GM12878 (cell line): Measurements from ENCODE around the gene KCTD2. TPM values are rescaled to one million over a fixed set of nuclear protein-coding genes. Genes with fewer than 3 reads are reported as not detected.

Experiments used
- ATAC-seq: fragments of 200-7000 bp; cut with Tn5 transposase; 3 replicates; pipeline ENCODE4 v1.9.1; 2020; ENCODE audit warnings: mild to moderate bottlenecking, moderate library complexity
- BruUV-seq: library from RNA; stranded (reverse); fragments of 400-500 nt; replicated peaks from 2 replicates; lab custom pipeline; 2021; lab: Mats Ljungman, UMichigan
- CTCF ChIA-PET: fragments of 300-600 bp; sonication (Branson Sonifier 250); formaldehyde crosslinking; extraction: SDS; loops from one replicate; lab custom pipeline; 2021; ENCODE audit warnings: inconsistent platforms; lab: Yijun Ruan, JAX
- POLR2A ChIA-PET: fragments of 350-600 bp; formaldehyde crosslinking; extraction: SDS; loops from one replicate; lab custom pipeline; 2021; ENCODE audit warnings: inconsistent platforms; lab: Charles Lee
- RAD21 ChIA-PET: fragments of 300-600 bp; sonication (Branson Sonifier 250); formaldehyde crosslinking; loops from one replicate; lab custom pipeline; 2023; ENCODE audit warnings: antibody characterized with exemption; ENCODE audit not compliant: unreplicated experiment; lab: Charles Lee
- SMC1A ChIA-PET: fragments of 300-600 bp; sonication (Branson Sonifier 250); formaldehyde crosslinking; loops from one replicate; lab custom pipeline; 2023; ENCODE audit not compliant: unreplicated experiment, uncharacterized antibody; lab: Charles Lee
- DNase-seq: peaks from one replicate; pipeline ENCODE4 v3.0.0-alpha.2; 2011; ENCODE audit warnings: low read depth, low spot score
- FAIRE-seq: peaks from 3 replicates; lab custom pipeline; 2011; peaks lifted over from hg19 to GRCh38; lab: Jason Lieb, UNC
- H2AFZ ChIP-seq: 2 replicates; pipeline ENCODE4 v1.6.0; 2011; ENCODE audit warnings: low read depth, low read length, control low read depth; ENCODE audit not compliant: control insufficient read depth
- H3K27ac ChIP-seq: 2 replicates; pipeline ENCODE4 v1.5.1; 2011; ENCODE audit warnings: control low read depth; ENCODE audit not compliant: control insufficient read depth, insufficient read depth
- H3K27me3 ChIP-seq, 2 experiments: replicated peaks in 1 of 2; 2 replicates each; pipeline versions ENCODE4 v1.6.0 to v1.6.1; 2011; ENCODE audit warnings: low read length in 1 of 2; ENCODE audit not compliant: control insufficient read depth in 2 of 2, insufficient read depth in 2 of 2
- H3K36me3 ChIP-seq, 2 experiments: 2 replicates each; pipeline ENCODE4 v1.5.1; 2011; ENCODE audit warnings: low read length in 1 of 2; ENCODE audit not compliant: control insufficient read depth in 2 of 2, insufficient read depth in 2 of 2
- H3K4me1 ChIP-seq: 2 replicates; pipeline ENCODE4 v1.6.1; 2011; ENCODE audit warnings: mild to moderate bottlenecking, low read length, moderate library complexity, mixed read lengths; ENCODE audit not compliant: control insufficient read depth, insufficient read depth
- H3K4me2 ChIP-seq: 2 replicates; pipeline ENCODE4 v1.6.0; 2011; ENCODE audit warnings: control low read depth; ENCODE audit not compliant: control insufficient read depth, insufficient read depth
- H3K4me3 ChIP-seq: fragments of 200-600 bp; sonication (generic); 2 replicates; pipeline ENCODE4 v1.5.1; 2016
- H3K79me2 ChIP-seq: 2 replicates; pipeline ENCODE4 v1.6.0; 2011; ENCODE audit warnings: low read length; ENCODE audit not compliant: control insufficient read depth, insufficient read depth
- H3K9ac ChIP-seq: 2 replicates; pipeline ENCODE4 v1.8.0; 2011; ENCODE audit warnings: low read length, control low read depth, mixed read lengths; ENCODE audit not compliant: control insufficient read depth, insufficient read depth
- H3K9me3 ChIP-seq: replicated peaks from 3 replicates; pipeline ENCODE4 v1.5.1; 2011; ENCODE audit warnings: mild to moderate bottlenecking, low read length; ENCODE audit not compliant: control insufficient read depth, insufficient read depth
- H4K20me1 ChIP-seq: 2 replicates; pipeline ENCODE4 v1.6.0; 2011; ENCODE audit not compliant: control insufficient read depth, insufficient read depth
- CEBPB ChIP-seq, 2 experiments: fragments of 150-350 bp in 1 of 2; IDR thresholded peaks; 2 replicates each; pipeline ENCODE4 v1.6.1; 2012 to 2014; ENCODE audit warnings: low read depth in 2 of 2, low read length in 2 of 2, borderline replicate concordance in 1 of 2, inconsistent platforms in 1 of 2
- CREB1 ChIP-seq: IDR thresholded peaks from 2 replicates; pipeline ENCODE4 v1.6.1; 2012; ENCODE audit warnings: low read depth, mild to moderate bottlenecking, inconsistent platforms
- EZH2 ChIP-seq: IDR thresholded peaks from 2 replicates; pipeline ENCODE4 v1.6.1; 2012; ENCODE audit warnings: low read depth, mild to moderate bottlenecking, control low read depth, inconsistent platforms, low read length, borderline replicate concordance; ENCODE audit not compliant: control insufficient read depth
- NFYA ChIP-seq: IDR thresholded peaks from 2 replicates; pipeline ENCODE4 v1.6.1; 2011; ENCODE audit warnings: low read depth, mild to moderate bottlenecking, low read length, improper control_type of control experiment, borderline replicate concordance
- RAD51 ChIP-seq: fragments of 450-650 bp; IDR thresholded peaks from 2 replicates; pipeline ENCODE4 v1.6.1; 2016; ENCODE audit warnings: moderate library complexity, mild to moderate bottlenecking, inconsistent platforms
- RUNX3 ChIP-seq: IDR thresholded peaks from 2 replicates; pipeline ENCODE4 v1.6.1; 2012; ENCODE audit warnings: low read length, inconsistent platforms
- SP1 ChIP-seq: IDR thresholded peaks from one replicate; pipeline ENCODE4 v1.6.1; 2011; ENCODE audit warnings: low read depth, low read length
- TARDBP ChIP-seq: IDR thresholded peaks from 2 replicates; pipeline ENCODE4 v1.6.1; 2016; ENCODE audit warnings: borderline replicate concordance
- ZBED1 ChIP-seq: IDR thresholded peaks from 2 replicates; pipeline ENCODE4 v1.6.1; 2016; ENCODE audit warnings: borderline replicate concordance
- WGBS: methylation state at CpG from one replicate; pipeline ENCODE4 v1.1.6; 2016; ENCODE audit warnings: low lambda C conversion rate; ENCODE audit not compliant: insufficient replicate concordance, insufficient coverage; ENCODE audit errors: missing lambda C conversion rate; 5-methylcytosine and 5-hydroxymethylcytosine counted together
- in situ Hi-C: fragments of 300-500 bp; cut with MboI; formaldehyde crosslinking; loops from 9 replicates; pipeline ENCODE4 v1.14.3; 2018; ENCODE audit warnings: mixed read lengths
- intact Hi-C: fragments of 100-400 bp; cut with micrococcal nuclease; formaldehyde crosslinking; loops from one replicate; pipeline ENCODE4 v1.14.2; 2022; ENCODE audit not compliant: unreplicated experiment
- polyA plus RNA-seq, 11 experiments: library from polyadenylated mRNA; depleted of rRNA in 4 of 11; unstranded in 6 of 11; stranded (reverse) in 5 of 11; fragments of >200 nt; fragmentation: Nextera tagmentation in 4 of 11; fragmentation: Illumina TruSeq in 1 of 11; extraction: Ambion mirVana in 4 of 11; extraction: Trizol in 1 of 11; gene quantifications; 1 replicate in 1 of 11; 2 replicates in 10 of 11; pipeline versions ENCODE4 v1.2.1 to v1.2.3, GENCODE V29; 2011 to 2016; ENCODE audit warnings: inconsistent platforms in 2 of 11, missing spikeins in 2 of 11, low read depth in 1 of 11
- total RNA-seq, 4 experiments: library from RNA; depleted of rRNA in 3 of 4; stranded (reverse); fragments of >200 nt in 3 of 4; fragmentation: Illumina TruSeq in 1 of 4; extraction: Trizol in 1 of 4; gene quantifications; 2 replicates each; pipeline versions ENCODE4 v1.2.1 to v1.2.3, GENCODE V29; 2013 to 2021
- TF ChIP-seq, protein P1 (sequence below): IDR thresholded peaks from 2 replicates; pipeline ENCODE4 v1.6.1; 2012; ENCODE audit warnings: low read depth, low read length, improper control_type of control experiment
- TF ChIP-seq, protein P2 (sequence below): fragments of 450-650 bp; IDR thresholded peaks from 2 replicates; pipeline ENCODE4 v1.6.1; 2018; ENCODE audit warnings: borderline replicate concordance, mild to moderate bottlenecking; ENCODE audit not compliant: partially characterized antibody
- TF ChIP-seq, protein P3 (sequence below): fragments of 450-650 bp; conservative IDR thresholded peaks from 2 replicates; pipeline ENCODE4 v1.6.1; 2017; ENCODE audit warnings: mild to moderate bottlenecking, moderate library complexity
- TF ChIP-seq, protein P4 (sequence below): fragments of 450-650 bp; IDR thresholded peaks from 2 replicates; pipeline ENCODE4 v1.6.1; 2017; ENCODE audit warnings: mild to moderate bottlenecking, low read depth, inconsistent platforms; ENCODE audit not compliant: poor library complexity, severe bottlenecking

Gene KCTD2
- total and polyA plus RNA-seq, 10 of the 15 experiments (the other 5 are each of a cell fraction or from before 2014, with no cell fraction given) = 1.5 to 27.5 (median 13.7) TPM

DNA sequence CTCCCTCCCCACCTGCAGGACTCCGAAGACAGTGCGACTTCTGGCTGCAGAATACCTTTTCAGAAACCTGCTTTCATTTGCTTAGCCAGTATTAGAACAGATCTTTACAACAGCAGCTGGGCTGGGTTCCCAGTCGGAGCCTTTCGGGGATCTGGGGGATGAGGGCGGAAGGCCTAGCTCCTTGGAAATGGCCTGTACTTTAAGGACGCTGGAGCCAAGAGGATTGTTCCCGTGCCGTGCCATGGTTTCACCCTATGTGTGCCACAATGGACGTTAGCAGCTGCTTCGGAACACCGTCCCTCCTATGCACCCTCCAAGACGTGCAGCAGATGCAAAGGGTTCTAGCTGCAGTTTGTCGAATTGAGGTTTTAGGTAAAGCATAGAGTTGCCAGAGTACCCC lies 16.2 kb downstream of the KCTD2 start:
- Histone ChIP-seq H3K36me3 (peaks cover 4 to 16% of the 10 kb centered on the region in 2 experiments; a peak in 3 of 4 replicates), H3K79me2 (no peaks in the 10 kb centered on the region), H3K9me3 (no peaks in the 10 kb centered on the region), H3K4me1 (peaks cover 15% of the 10 kb centered on the region), H2AFZ (no peak overlapping the region), H3K9ac (no peak overlapping the region), H3K4me2 (no peak overlapping the region), H3K4me3 (no peak overlapping the region), H3K27me3 (no peaks in the 10 kb centered on the region), H3K27ac (no peak overlapping the region), H4K20me1 (no peaks in the 10 kb centered on the region)
- SMC1A ChIA-PET = interaction anchor here (0.6 to 1.2 kb wide), 2 partner anchors 101 to 138 kb away, joined by 3 to 4 read pairs; no protein-coding TSS in a partner anchor
- in situ Hi-C loops = no loop called here
- BruUV-seq = no TSS peak
- intact Hi-C loops = no loop called here
- RAD21 ChIA-PET = interaction anchor here (1.5 kb wide), 1 partner anchor 102 kb away, joined by 4 read pairs; no protein-coding TSS in a partner anchor
- FAIRE-seq = no peak
- no peak for DNase-seq
- ATAC-seq = no peak
- CTCF ChIA-PET = interaction anchor here (1.6 kb wide), 1 partner anchor 49 kb away, joined by 3 read pairs; no protein-coding TSS in a partner anchor
- POLR2A ChIA-PET = no interaction called here
- WGBS = 89% methylated on average over 13 of the region's 13 CpGs
- no peak for TF ChIP-seq SP1
- TF ChIP-seq, protein P1, sequence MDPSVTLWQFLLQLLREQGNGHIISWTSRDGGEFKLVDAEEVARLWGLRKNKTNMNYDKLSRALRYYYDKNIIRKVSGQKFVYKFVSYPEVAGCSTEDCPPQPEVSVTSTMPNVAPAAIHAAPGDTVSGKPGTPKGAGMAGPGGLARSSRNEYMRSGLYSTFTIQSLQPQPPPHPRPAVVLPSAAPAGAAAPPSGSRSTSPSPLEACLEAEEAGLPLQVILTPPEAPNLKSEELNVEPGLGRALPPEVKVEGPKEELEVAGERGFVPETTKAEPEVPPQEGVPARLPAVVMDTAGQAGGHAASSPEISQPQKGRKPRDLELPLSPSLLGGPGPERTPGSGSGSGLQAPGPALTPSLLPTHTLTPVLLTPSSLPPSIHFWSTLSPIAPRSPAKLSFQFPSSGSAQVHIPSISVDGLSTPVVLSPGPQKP = no peak
- TF ChIP-seq, protein P2, sequence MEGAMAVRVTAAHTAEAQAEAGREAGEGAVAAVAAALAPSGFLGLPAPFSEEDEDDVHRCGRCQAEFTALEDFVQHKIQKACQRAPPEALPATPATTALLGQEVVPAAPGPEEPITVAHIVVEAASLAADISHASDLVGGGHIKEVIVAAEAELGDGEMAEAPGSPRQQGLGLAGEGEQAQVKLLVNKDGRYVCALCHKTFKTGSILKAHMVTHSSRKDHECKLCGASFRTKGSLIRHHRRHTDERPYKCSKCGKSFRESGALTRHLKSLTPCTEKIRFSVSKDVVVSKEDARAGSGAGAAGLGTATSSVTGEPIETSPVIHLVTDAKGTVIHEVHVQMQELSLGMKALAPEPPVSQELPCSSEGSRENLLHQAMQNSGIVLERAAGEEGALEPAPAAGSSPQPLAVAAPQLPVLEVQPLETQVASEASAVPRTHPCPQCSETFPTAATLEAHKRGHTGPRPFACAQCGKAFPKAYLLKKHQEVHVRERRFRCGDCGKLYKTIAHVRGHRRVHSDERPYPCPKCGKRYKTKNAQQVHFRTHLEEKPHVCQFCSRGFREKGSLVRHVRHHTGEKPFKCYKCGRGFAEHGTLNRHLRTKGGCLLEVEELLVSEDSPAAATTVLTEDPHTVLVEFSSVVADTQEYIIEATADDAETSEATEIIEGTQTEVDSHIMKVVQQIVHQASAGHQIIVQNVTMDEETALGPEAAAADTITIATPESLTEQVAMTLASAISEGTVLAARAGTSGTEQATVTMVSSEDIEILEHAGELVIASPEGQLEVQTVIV = no peak
- no peak for TF ChIP-seq CEBPB (IDR thresholded peaks at IDR 0.05; ENCODE audit: borderline replicate concordance in 1 of 2, low read depth in 2 of 2, low read length in 2 of 2)
- TF ChIP-seq NFYA = no peak
- TF ChIP-seq RAD51 = no peak
- TF ChIP-seq TARDBP = no peak
- TF ChIP-seq, protein P3, sequence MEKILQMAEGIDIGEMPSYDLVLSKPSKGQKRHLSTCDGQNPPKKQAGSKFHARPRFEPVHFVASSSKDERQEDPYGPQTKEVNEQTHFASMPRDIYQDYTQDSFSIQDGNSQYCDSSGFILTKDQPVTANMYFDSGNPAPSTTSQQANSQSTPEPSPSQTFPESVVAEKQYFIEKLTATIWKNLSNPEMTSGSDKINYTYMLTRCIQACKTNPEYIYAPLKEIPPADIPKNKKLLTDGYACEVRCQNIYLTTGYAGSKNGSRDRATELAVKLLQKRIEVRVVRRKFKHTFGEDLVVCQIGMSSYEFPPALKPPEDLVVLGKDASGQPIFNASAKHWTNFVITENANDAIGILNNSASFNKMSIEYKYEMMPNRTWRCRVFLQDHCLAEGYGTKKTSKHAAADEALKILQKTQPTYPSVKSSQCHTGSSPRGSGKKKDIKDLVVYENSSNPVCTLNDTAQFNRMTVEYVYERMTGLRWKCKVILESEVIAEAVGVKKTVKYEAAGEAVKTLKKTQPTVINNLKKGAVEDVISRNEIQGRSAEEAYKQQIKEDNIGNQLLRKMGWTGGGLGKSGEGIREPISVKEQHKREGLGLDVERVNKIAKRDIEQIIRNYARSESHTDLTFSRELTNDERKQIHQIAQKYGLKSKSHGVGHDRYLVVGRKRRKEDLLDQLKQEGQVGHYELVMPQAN = no peak
- no peak for TF ChIP-seq EZH2
- TF ChIP-seq CREB1 = no peak
- TF ChIP-seq, protein P4, sequence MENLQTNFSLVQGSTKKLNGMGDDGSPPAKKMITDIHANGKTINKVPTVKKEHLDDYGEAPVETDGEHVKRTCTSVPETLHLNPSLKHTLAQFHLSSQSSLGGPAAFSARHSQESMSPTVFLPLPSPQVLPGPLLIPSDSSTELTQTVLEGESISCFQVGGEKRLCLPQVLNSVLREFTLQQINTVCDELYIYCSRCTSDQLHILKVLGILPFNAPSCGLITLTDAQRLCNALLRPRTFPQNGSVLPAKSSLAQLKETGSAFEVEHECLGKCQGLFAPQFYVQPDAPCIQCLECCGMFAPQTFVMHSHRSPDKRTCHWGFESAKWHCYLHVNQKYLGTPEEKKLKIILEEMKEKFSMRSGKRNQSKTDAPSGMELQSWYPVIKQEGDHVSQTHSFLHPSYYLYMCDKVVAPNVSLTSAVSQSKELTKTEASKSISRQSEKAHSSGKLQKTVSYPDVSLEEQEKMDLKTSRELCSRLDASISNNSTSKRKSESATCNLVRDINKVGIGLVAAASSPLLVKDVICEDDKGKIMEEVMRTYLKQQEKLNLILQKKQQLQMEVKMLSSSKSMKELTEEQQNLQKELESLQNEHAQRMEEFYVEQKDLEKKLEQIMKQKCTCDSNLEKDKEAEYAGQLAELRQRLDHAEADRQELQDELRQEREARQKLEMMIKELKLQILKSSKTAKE = no peak
- no peak for TF ChIP-seq RUNX3
- TF ChIP-seq ZBED1 = no peak
